Caco-2 (cell line): ENCODE results near the gene ELOVL5. TPM values are rescaled to one million over a fixed set of nuclear protein-coding genes. Genes with fewer than 3 reads are reported as not detected.
A peak's percentile ranks its signal among the peaks of the same experiment; 100 is the strongest.

ENCODE experiments used
- BruUV-seq: library from RNA; stranded (reverse); fragments of 400-500 nt; replicated peaks from 2 replicates; lab custom pipeline; 2021; lab: Mats Ljungman, UMichigan
- CTCF ChIA-PET: fragments of 300-600 bp; sonication (Branson Sonifier 250); formaldehyde crosslinking; loops from one replicate; lab custom pipeline; 2022; ENCODE audit warnings: antibody characterized with exemption; lab: Charles Lee
- POLR2A ChIA-PET: fragments of 300-600 bp; sonication (Branson Sonifier 250); formaldehyde crosslinking; loops from one replicate; lab custom pipeline; 2022; ENCODE audit warnings: antibody characterized with exemption; lab: Charles Lee
- DNase-seq, 2 experiments: peaks; one replicate each; pipeline versions ENCODE4 v3.0.0 to v3.0.0-alpha.2; 2020 to 2022
- H3K27me3 ChIP-seq: replicated peaks from 2 replicates; pipeline ENCODE4 v1.6.0; 2011; ENCODE audit warnings: low read length; ENCODE audit not compliant: control insufficient read depth, insufficient read depth
- H3K36me3 ChIP-seq: 2 replicates; pipeline ENCODE4 v1.5.1; 2011; ENCODE audit warnings: low read length; ENCODE audit not compliant: control insufficient read depth, insufficient read depth
- H3K4me1 ChIP-seq: fragments of 250-450 bp; sonication (Bioruptor Pico); 2 replicates; pipeline ENCODE4 v1.5.1; 2020; ENCODE audit warnings: mild to moderate bottlenecking
- H3K4me3 ChIP-seq: 2 replicates; pipeline ENCODE4 v1.5.1; 2011; ENCODE audit warnings: low read depth, mild to moderate bottlenecking, control low read depth, low read length
- H3K9me3 ChIP-seq: fragments of 250-450 bp; sonication (Bioruptor Pico); 2 replicates; pipeline ENCODE4 v1.5.1; 2020; ENCODE audit warnings: mild to moderate bottlenecking, moderate library complexity
- H3K27ac Mint-ChIP-seq: one replicate; pipeline ENCODE4 v1.8.0; 2022; ENCODE audit warnings: mixed read lengths; ENCODE audit not compliant: unreplicated experiment
- H3K27me3 Mint-ChIP-seq: one replicate; pipeline ENCODE4 v1.8.0; 2022; ENCODE audit warnings: mixed read lengths; ENCODE audit not compliant: insufficient read depth, unreplicated experiment
- H3K36me3 Mint-ChIP-seq: one replicate; pipeline ENCODE4 v1.8.0; 2022; ENCODE audit warnings: mild to moderate bottlenecking, mixed read lengths; ENCODE audit not compliant: insufficient read depth, unreplicated experiment
- H3K4me1 Mint-ChIP-seq: one replicate; pipeline ENCODE4 v1.8.0; 2022; ENCODE audit warnings: low read depth, mixed read lengths; ENCODE audit not compliant: unreplicated experiment
- H3K4me3 Mint-ChIP-seq: one replicate; pipeline ENCODE4 v1.8.0; 2022; ENCODE audit warnings: mild to moderate bottlenecking, moderate library complexity, mixed read lengths; ENCODE audit not compliant: unreplicated experiment
- H3K9me3 Mint-ChIP-seq: one replicate; pipeline ENCODE4 v1.8.0; 2022; ENCODE audit warnings: mixed read lengths; ENCODE audit not compliant: unreplicated experiment
- intact Hi-C: fragments of 100-400 bp; cut with micrococcal nuclease; formaldehyde crosslinking; loops from one replicate; pipeline ENCODE4 v1.10.0; 2022; ENCODE audit not compliant: unreplicated experiment
- total RNA-seq: library from RNA; stranded (reverse); gene quantifications from 2 replicates; pipeline ENCODE4 v1.2.3, GENCODE V29; 2022
- TF ChIP-seq, protein P1 (sequence below), 2 experiments: fragments of 200-600 bp in 1 of 2; IDR thresholded peaks; 1 replicate in 1 of 2; 2 replicates in 1 of 2; pipeline versions ENCODE4 v1.5.1 to v1.8.0; 2011 to 2022; ENCODE audit warnings: antibody characterized with exemption in 1 of 2, control low read depth in 1 of 2, inconsistent platforms in 1 of 2, low read depth in 1 of 2, low read length in 1 of 2, mild to moderate bottlenecking in 1 of 2, moderate library complexity in 1 of 2; ENCODE audit not compliant: insufficient read depth in 1 of 2, severe bottlenecking in 1 of 2, unreplicated experiment in 1 of 2

The ELOVL5 gene
- total RNA-seq, 1 experiment from 2014 or later: 70.4 TPM

DNA sequence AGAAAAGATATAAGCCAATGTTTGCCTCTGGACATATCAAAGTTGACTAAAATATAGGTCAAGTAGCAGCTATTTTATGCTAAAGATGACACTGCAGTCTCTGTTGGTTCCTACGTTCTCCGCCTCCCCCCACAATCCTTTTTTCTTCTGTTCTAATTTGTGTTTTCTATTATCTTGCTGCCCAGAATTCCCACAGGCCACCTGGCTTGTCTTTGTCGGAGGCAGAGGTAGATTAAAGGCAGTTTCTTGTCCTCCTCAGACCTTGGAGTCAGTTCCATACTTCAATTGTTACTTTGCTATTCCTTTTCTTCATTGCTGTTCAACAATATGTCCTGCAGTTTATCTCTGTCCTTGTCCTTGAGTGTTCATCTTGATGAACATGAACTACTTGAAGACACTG lies 3.6 kb upstream of the ELOVL5 start:
- peaks cover 10% of the 10 kb centered on the region for H3K36me3 Mint-ChIP-seq
- no peaks in the 10 kb centered on the region for H3K4me1 Mint-ChIP-seq

DNA sequence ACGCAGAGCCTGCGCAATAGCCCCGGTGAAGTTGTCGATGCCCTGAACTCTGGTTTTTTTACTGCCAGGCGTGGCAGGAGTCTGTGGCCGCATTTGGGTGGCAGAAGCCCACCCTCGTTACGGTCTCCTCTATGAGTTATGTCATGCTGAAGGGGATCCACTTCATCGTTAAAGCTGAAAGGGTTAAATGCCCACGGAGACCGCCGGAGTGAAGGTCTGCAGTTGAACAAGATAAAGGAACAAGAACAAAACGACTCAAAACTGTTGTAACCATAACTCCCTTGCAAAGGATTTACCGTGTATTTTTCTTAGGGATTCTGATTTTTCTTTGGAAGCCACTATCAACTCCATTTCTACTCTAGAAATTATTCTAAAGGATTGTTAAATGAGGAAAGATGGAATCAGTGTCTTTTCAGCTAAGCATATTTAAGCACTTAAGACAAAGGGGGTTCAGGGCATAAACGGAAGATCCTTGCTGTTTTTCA lies 501 bp upstream of the ELOVL5 start:
- H3K36me3 Mint-ChIP-seq: peaks cover 10% of the 10 kb centered on the region
- Histone ChIP-seq H3K4me3 (peak overlapping the region; percentile 91), H3K36me3 (no peaks in the 10 kb centered on the region), H3K4me1 (no peaks in the 10 kb centered on the region), H3K9me3 (no peaks in the 10 kb centered on the region), H3K27me3 (no peaks in the 10 kb centered on the region)
- no peak for DNase-seq
- ChIA-PET POLR2A (interaction anchor here (1.1 kb wide), 1 partner anchor 10 kb away, joined by 3 read pairs; no protein-coding TSS in a partner anchor), CTCF (no interaction called here)
- peaks cover 5% of the 10 kb centered on the region for H3K4me1 Mint-ChIP-seq
- H3K9me3 Mint-ChIP-seq: no peaks in the 10 kb centered on the region
- TF ChIP-seq, protein P1, sequence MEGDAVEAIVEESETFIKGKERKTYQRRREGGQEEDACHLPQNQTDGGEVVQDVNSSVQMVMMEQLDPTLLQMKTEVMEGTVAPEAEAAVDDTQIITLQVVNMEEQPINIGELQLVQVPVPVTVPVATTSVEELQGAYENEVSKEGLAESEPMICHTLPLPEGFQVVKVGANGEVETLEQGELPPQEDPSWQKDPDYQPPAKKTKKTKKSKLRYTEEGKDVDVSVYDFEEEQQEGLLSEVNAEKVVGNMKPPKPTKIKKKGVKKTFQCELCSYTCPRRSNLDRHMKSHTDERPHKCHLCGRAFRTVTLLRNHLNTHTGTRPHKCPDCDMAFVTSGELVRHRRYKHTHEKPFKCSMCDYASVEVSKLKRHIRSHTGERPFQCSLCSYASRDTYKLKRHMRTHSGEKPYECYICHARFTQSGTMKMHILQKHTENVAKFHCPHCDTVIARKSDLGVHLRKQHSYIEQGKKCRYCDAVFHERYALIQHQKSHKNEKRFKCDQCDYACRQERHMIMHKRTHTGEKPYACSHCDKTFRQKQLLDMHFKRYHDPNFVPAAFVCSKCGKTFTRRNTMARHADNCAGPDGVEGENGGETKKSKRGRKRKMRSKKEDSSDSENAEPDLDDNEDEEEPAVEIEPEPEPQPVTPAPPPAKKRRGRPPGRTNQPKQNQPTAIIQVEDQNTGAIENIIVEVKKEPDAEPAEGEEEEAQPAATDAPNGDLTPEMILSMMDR (IDR thresholded peaks at IDR 0.05; ENCODE audit: insufficient read depth in 1 of 2, low read depth in 1 of 2, low read length in 1 of 2, severe bottlenecking in 1 of 2, unreplicated experiment in 1 of 2): no peak
- H3K4me3 Mint-ChIP-seq: peak overlapping the region; percentile 83
- intact Hi-C loops: no loop called here
- no peaks in the 10 kb centered on the region for H3K27me3 Mint-ChIP-seq
- TSS peak; percentile 96 for BruUV-seq
- peak overlapping the region; percentile 86 for H3K27ac Mint-ChIP-seq

More for the DNA sequence above, 3.6 kb upstream of the ELOVL5 start:
- no peak overlapping the region for H3K27ac Mint-ChIP-seq
- peaks cover 4% of the 10 kb centered on the region for H3K4me1 ChIP-seq
- POLR2A ChIA-PET: no interaction called here
- no TSS peak for BruUV-seq
- peaks cover 3% of the 10 kb centered on the region for H3K27me3 Mint-ChIP-seq
- H3K9me3 ChIP-seq: no peaks in the 10 kb centered on the region
- CTCF ChIA-PET: no interaction called here
- no peaks in the 10 kb centered on the region for H3K27me3 ChIP-seq
- H3K4me3 Mint-ChIP-seq: no peak overlapping the region
- intact Hi-C loops: no loop called here
- H3K4me3 ChIP-seq: no peak overlapping the region
- no peaks in the 10 kb centered on the region for H3K36me3 ChIP-seq
- no peak for DNase-seq
- H3K9me3 Mint-ChIP-seq: no peaks in the 10 kb centered on the region
- TF ChIP-seq, protein P1 (IDR thresholded peaks at IDR 0.05; ENCODE audit: insufficient read depth in 1 of 2, low read depth in 1 of 2, low read length in 1 of 2, severe bottlenecking in 1 of 2, unreplicated experiment in 1 of 2): no peak

DNA sequence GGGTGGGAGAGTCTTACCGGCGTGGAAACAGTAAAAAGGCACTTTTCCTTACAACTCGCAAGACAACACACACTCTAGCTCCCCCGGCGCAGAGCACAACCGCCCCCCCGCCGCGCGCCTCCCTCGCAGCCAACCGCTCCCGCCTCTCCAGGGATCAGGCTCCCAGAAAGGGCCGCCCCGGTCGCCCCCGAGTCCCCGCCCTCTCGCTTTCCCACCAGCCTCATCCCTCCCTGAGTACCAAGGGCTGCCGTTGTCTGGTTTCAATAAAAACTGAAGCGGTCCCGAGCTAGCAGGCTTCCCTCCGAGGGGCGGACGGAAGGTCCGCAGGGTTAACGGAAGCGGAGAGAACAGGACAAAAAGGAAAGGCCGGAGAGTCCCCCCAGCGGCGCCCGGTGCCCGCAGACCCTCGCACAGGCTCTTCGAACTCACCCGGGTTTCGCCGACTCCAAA lies 804 bp downstream of the ELOVL5 start:
- ChIA-PET POLR2A (interaction anchor here (0.6 to 1.1 kb wide), 4 partner anchors 12 to 82 kb away, joined by 3 to 5 read pairs (median 4); no protein-coding TSS in a partner anchor), CTCF (interaction anchor here (0.7 kb wide), 1 partner anchor 253 kb away, joined by 4 read pairs; no protein-coding TSS in a partner anchor)
- TF ChIP-seq, protein P1 (IDR thresholded peaks at IDR 0.05; ENCODE audit: insufficient read depth in 1 of 2, low read depth in 1 of 2, low read length in 1 of 2, severe bottlenecking in 1 of 2, unreplicated experiment in 1 of 2): no peak
- no TSS peak for BruUV-seq
- Histone ChIP-seq H3K36me3 (no peaks in the 10 kb centered on the region), H3K4me3 (peak overlapping the region; percentile 91), H3K9me3 (no peaks in the 10 kb centered on the region), H3K27me3 (no peaks in the 10 kb centered on the region), H3K4me1 (no peaks in the 10 kb centered on the region)
- Mint-ChIP-seq H3K4me1 (peaks cover 5% of the 10 kb centered on the region), H3K27ac (peak overlapping the region; percentile 86), H3K9me3 (no peaks in the 10 kb centered on the region), H3K4me3 (peak overlapping the region; percentile 83), H3K27me3 (no peaks in the 10 kb centered on the region), H3K36me3 (peaks cover 10% of the 10 kb centered on the region)
- intact Hi-C loops: loop anchor here (1.0 kb wide), 1 partner anchor 11 kb away; no protein-coding TSS in a partner anchor
- peak; percentile 52 to 62 for DNase-seq
